HG03342 (cell line): Measurements from ENCODE around the gene PTPRD.
"Not testable (repeated sequence)": the region's sequence is repeated elsewhere in the genome, so short reads cannot be mapped to it uniquely, and the experiment has no call there.

ENCODE experiments used
- ATAC-seq: cut with Tn5 transposase; IDR thresholded peaks from one replicate; pipeline ENCODE4 v1.9.1; 2021; ENCODE audit warnings: mild to moderate bottlenecking, moderate library complexity; ENCODE audit not compliant: unreplicated experiment

PTPRD gene

GRCh38 chr9:10488937-10489336 is 123.9 kb downstream of the PTPRD start:
- no peak for ATAC-seq

DNA sequence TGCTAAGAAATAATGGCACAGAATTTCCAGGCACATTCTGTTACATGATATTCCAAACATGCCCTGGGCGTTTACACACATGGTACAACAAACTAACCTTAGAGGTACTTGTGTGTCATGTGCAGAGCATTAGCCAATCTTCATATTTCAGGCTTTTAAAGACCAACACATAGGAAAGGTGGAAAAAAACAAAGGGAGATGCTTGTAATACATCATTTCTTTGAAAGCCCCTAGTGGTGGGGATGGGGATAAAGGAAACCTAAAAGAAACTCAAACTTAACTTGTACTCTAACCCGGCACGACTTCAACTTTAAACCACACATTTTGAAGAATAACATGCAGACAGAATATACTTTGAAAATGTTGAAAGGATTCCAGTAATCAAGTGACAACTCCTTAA is 133.6 kb downstream of the PTPRD start:
- ATAC-seq, result no peak

GRCh38 chr9:10449201-10449617 is 163.6 kb downstream of the PTPRD start:
- not testable (repeated sequence) for ATAC-seq

DNA sequence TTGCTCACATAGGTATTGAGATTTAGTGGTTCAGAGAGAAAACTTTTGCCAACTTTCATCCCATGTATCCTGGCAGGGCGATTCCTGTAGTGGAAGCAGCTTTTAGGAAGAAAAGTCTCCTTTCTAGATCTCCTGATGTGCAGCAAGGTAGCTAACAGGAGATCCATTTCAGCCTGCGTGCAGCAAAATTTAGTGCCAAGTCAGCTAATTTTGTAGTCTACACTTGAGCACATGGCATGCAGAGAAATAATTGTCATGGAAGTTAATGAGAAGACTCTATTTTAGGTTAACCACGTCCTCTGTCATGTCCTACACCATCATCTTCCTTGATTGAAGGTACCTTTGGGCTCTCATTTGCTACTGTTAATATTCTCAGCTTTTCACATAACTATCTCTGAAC is 165.8 kb downstream of the PTPRD start:
- no peak for ATAC-seq

- ATAC-seq, result no peak
Observed at GRCh38 chr9:10443868-10444204, 169.0 kb downstream of the PTPRD start.

DNA sequence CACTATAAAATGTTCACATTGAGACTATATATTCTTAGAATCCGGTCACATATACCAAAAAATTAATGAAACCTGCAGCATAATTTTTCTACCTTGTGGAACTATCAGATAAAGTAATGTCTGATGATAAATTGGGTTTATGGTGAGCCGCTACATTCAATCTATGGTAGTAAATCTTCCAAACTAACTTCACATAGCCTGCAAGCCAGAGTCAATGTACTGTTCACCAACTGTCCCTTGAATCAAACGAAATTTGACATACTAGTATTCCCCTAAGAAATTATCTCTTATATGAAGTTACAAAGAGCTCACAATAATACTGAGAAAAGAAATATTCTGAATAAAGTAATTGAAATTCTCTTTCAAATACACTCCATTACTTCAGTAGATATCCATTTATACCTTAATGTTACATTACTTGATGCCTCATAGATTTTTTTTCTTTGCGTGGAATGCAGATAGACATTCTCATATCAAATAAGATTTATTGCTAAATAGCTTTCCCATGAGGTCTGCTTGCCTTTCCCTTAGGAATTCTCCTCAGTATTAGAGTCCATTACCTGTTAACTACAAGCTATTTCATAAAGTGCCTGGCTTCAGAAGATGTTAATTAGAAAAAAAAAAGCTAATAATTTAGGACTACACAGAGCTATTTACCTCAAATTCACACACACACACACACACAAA is 169.5 kb downstream of the PTPRD start:
- ATAC-seq, result no peak

DNA sequence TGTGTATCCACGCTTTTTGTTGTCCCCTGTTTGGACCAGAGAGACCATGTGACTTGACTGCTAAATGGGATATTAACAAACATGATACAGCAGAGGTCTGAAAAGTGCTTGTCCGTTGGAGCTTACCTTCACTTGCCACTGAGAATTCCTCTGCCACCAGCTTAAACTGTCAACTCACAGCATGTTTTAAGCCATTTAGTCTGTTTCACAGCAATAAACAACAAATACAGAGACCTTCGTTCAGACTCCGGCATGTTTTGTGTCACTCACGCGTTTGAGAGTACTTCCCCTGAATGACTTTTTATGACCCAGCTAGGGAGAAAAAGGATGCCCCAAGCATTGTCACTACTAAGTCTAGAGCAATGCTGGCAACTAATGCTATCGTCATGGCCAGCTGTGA is 173.8 kb downstream of the PTPRD start:
- no peak for ATAC-seq

DNA sequence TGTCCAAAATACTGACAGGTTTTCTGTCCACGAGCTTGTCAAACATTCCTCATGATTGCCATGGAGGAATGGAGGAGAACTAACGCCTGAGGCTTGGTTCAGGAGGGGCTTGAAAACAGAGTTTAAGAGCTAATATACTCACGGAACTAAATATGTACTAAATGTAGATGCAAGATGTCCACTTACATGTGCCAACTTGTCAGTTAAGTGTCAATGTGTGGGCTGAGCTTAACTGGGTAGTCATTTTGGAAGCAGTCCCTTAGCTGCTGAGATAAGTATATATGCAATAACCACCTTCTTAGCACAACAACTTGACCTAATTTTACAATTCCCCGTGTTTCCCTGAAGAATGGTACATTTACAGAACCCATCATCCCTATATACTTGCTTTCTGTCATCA is 176.0 kb downstream of the PTPRD start:
- ATAC-seq, result no peak

GRCh38 chr9:10434412-10434811 is 178.4 kb downstream of the PTPRD start:
- no peak for ATAC-seq

- no peak for ATAC-seq
Observed at GRCh38 chr9:10411272-10411671, 201.5 kb downstream of the PTPRD start.

DNA sequence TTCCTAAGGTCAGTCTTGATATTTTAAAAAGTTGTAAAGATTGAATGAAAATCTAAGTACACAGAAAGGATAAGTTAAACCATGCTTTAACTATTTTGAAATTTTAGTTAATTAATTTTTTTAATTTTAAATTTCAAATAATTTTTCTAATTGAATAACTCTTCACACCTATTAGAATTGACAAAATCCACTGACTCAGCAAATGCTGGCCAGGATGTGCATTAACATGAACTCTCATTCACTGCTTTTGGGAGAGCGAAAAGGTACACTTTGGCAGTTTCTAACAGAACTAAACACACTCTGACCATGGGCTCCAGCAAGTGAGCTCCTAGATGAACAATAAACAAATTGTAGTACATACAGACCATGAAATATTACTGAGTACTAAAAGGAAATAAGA is 209.5 kb downstream of the PTPRD start:
- ATAC-seq, result no peak

DNA sequence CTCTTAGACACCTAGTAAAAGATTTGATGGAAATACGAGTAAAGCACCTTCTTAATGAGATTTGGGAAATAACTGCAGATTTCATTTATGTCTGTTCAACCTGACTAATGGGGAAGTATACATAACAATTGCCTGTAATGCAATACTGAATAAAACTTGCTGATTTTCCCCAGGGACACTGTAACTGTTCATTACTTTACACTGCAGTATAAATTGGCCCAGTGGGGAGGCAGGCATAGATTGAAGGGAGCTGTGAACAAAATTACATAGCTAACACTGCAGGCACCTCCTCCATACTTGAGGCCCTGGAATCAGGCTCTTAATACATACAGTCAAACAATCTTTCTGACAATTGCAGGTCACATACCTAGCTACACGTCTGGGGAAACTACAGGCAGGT is 216.2 kb downstream of the PTPRD start:
- ATAC-seq, result no peak

DNA sequence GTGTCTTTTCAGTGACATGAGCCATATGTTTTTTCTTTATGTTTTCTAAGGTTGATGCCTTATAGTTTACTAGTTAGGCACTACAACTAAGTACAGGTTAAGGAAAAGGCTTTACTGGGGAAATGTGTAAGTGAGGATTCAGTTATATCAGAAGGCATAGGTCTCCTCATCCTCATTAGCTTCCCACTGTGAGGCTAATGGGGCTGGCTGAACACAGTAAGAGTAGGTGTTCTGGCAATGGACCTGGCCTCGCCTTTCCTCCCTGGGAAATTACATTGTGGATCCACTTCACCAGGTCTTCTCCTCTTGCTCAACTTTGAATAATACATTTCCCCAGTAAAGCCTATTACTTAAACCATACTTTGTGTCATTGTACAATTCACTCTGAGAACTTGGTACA is 225.5 kb downstream of the PTPRD start:
- no peak for ATAC-seq

DNA sequence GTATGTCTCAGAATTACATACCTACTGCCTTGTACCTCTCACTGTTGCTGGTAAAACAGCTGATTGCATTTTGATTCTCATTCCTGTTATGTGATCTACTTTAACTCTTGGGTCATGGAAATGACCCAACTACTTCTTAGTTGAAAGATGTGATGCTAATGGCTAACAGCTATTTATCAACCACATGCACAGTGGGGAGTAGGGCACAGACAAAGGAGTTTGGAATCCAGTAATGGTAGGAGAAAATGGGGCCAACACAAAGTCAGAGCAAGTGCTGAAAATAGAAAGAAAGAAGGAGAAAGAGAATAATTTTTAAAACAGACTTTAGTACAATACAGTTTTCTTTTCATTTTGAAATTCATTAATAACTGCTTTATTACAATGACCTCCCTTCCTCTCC is 241.0 kb downstream of the PTPRD start:
- no peak for ATAC-seq

DNA sequence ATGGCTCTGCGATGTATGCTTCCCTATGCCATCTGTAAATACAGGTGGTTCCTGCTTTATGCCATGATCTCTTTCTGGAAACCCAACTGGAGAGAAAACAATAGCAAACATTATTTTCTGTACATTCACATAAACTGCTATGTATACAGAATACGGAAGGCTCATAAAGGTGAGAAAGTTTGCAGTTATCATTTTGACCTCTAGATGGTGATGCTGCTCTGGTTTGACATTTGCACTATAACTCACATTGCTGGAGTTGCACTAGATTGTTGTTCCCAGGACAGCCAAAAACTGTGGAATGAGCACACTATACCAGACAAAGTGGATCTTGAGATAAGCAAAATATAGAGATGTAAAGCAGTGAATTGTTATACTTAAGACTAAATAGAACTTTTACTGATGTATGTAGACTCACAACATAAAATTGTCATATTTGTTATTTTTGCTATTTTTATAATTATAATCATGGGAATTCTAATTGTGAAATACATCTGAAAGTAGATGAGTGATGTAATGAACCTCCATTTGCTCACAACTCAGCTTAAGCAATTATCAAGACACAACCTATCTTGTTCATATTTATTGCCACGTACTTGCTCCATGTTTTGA is 246.5 kb downstream of the PTPRD start:
- peak; percentile 89 for ATAC-seq

GRCh38 chr9:10354591-10354990 is 258.2 kb downstream of the PTPRD start:
- no peak for ATAC-seq

- not testable (repeated sequence) for ATAC-seq
Observed at GRCh38 chr9:10345621-10346020, 267.2 kb downstream of the PTPRD start.

GRCh38 chr9:10341057-10341456 is 271.7 kb downstream of the PTPRD start:
- no peak for ATAC-seq

DNA sequence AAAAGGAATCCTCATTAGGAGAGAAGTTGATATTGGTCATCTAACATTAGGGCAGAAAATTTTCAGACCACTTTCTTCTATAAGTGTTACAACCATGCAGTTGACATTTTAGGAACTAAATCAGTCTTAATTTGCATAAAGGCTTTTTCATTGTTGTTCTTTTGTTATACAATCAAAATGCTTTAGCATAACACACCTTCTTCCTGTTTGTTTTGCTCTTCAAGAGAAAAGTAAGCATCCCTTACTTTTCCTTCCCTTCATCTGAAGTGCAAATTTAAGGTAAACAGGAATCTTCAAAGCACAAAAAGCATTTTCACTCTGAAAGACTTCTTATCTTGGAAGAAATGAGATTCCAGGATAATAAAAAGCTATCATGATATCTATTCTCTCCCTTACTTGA is 273.6 kb downstream of the PTPRD start:
- no peak for ATAC-seq

DNA sequence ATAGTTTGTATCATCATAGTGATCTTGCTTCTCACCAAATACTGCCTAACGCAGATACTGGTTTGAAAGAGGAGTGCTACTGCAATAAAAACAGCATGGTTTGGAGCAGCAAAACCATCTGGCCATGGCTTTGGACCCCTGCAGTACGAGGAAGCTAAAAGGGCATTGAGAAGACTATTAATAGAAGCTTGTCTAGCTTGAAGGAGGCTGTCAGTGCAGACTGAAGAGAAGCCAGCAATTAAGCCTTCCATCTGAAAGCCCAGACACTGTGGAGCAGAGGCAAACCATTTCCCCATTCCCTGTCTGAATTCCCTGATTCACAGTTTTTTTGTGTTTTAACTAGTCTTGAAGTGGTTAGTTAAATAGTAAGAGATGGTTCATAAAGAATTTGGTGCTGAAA is 281.6 kb downstream of the PTPRD start:
- no peak for ATAC-seq

GRCh38 chr9:10282084-10282483 is 330.7 kb downstream of the PTPRD start:
- no peak for ATAC-seq

DNA sequence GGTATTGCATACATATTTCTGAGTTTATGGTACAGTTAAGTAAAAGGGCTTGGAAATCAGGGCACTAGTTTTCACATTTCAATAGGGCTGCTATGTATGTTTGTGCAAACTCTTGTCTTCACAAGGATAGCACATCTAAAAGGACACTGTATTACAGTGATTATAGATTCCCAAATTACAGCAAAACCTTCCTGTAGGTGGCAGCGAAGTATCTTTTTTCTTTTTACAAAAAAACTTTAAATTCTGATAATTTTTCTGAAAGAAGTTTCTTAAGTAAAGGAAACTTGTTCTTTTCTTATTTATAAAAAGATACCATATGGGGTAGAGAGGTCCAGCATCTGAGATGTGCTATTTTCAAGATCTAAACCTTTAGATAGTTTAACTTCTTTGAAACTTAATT is 337.8 kb downstream of the PTPRD start:
- ATAC-seq, result no peak

DNA sequence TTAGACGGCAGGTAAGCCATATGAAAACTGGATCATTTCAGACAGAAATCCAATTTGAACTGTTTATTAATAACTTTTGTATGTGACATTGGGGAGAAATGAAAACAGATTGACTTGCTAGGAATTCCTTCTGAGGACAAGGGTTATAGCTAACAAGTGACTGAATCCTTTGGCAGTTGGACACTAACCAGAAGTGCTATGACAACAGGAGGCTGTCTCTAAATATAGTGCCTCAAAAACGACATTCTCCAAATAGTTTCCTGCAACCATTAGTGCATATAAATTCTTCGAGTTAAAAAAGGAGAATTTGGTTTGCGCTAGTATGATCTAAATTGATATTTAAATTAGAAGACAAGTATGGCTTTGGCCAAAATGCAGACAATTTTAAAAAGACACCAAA is 338.6 kb downstream of the PTPRD start:
- no peak for ATAC-seq
